Measurements from ENCODE around the gene PTGFRN. TPM values are rescaled to one million over a fixed set of nuclear protein-coding genes. Genes with fewer than 3 reads are reported as not detected.

PTGFRN gene
- total RNA-seq, 1 donor from 2014 or later, result 20.4 TPM

DNA sequence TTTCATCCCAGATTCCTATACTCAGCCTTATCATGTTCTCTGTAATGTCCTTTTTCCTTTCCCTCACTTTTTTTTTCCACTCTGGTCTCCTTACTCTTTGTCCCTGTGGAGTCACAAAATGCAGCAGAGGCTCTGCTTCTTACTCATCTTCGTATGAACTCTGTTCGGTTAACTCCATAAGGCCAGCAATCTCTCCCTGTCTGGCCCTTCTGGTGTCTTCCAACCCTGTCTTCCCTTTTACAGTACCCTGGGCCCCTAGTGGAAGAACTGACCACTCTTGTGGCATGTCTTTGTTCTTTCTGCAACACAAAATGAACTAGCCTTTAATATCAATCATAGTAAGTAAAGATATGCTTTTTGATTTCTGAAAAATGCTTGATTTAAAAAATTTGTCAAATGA lies 98.9 kb downstream of the PTGFRN start:
- DNase-seq (ENCODE audit: low spot score), result no peak
- no peak for ATAC-seq
- intact Hi-C loops (cut with DNase I), result no loop called here

DNA sequence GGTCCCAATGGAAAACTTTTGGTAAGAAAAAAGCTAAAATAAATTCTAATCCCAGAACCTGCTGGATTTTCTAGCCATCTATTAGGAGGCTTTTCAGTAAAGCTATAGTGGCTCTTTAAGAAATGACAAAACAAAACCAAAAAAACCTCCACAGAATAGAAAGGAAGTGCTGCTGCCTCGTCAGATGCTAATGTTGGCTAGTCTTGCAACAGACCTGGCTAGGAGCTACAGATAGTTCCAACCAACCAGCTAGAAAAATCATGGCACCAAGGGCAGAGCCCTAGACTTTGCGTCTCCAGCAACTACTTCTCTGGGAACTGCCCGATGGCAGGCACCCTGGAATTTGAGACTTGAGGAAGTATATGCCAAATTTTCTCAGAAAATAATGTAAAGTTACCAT lies 99.4 kb downstream of the PTGFRN start:
- DNase-seq (ENCODE audit: low spot score) (no peak), ATAC-seq (no peak)
- intact Hi-C loops (cut with DNase I), result no loop called here

DNA sequence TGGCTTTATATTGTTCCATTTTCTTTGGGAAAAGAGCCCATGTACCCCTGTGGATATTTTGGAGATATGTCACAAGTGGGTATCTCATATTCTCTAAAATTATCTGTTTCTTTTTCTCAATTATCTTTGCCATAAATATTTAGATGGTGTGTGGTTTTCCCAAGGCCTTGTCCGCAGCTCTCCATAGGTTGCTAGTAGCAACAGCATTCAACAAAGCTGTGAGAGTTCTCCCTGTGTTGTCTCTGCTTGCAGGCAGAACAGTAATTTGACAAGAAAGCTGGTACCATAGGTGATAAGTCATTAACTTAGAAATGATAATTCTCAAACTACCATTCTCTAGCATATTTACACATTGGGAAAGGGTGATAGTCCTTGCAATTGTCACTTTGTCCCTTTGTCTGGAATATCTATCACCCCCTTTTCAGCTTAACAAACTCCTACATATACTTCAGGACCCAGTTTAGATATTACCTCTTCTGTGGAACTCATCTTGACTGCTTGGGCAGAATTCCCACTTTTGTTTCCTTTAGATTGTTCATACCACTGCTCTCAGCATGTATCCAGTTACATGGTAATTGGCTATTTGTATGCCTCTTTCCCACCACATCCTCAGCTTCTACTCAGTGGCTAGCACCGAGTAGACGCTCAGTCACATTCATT lies 100.7 kb downstream of the PTGFRN start:
- DNase-seq (ENCODE audit: low spot score), result no peak
- intact Hi-C loops (cut with DNase I), result no loop called here
- no peak for ATAC-seq

DNA sequence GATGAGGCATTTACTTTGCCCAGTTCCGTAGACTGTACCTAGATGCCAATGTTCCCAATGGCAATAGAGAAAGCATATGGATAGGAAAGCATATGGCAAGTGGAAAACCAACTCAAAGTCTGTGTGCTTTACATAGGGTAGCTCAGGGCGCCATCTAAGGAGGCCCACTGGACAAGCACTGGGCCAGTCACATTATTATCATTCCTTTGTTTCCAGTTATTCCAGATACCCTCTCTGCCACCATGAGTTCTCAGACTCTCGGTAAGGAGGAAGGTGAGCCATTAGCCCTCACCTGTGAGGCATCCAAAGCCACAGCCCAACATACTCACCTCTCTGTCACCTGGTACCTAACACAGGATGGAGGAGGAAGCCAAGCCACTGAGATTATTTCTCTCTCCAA lies 101.6 kb downstream of the PTGFRN start:
- no peak for DNase-seq (ENCODE audit: low spot score)
- no peak for ATAC-seq
- intact Hi-C loops (cut with DNase I), result no loop called here

DNA sequence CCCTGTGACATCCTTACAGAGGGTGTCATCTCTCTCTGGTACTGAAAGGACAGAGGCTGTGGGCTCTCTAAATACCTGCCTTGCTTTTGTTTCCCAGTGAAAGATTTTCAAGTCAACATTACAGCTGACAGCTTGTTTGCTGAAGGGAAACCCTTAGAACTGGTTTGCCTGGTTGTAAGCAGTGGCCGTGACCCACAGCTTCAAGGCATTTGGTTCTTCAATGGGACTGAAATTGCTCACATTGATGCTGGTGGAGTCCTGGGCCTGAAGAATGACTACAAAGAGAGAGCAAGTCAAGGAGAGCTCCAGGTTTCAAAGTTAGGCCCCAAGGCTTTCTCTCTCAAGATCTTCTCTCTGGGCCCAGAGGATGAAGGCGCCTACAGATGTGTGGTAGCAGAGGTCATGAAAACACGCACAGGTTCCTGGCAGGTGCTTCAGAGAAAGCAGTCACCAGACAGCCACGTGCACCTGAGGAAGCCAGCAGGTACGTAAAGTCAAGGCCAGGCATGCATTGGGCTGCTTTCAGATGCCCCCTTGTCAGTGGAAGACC lies 103.7 kb downstream of the PTGFRN start:
- ATAC-seq (no peak), DNase-seq (ENCODE audit: low spot score) (no peak)
- intact Hi-C loops (cut with DNase I), result no loop called here

DNA sequence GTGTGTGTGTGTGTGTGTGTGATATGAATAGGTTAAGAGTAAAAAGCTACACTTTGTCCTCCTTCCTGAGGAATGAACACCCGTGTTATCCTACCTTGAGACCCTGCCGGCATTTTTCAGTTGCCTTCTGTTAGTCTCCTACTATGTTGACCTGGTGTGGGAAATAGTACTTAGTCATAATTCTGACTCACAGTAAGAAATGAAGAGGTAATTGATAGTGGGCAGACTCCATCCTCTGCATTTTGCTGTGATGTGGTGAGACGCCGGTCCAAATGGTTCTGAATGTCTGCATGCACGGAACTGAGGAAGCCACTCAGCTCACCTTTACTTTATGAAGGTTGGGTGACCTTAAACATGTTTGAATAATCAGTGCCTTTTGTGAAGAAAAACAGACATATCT lies 104.5 kb downstream of the PTGFRN start:
- DNase-seq (ENCODE audit: low spot score) (no peak), ATAC-seq (no peak)
- intact Hi-C loops (cut with DNase I), result no loop called here

DNA sequence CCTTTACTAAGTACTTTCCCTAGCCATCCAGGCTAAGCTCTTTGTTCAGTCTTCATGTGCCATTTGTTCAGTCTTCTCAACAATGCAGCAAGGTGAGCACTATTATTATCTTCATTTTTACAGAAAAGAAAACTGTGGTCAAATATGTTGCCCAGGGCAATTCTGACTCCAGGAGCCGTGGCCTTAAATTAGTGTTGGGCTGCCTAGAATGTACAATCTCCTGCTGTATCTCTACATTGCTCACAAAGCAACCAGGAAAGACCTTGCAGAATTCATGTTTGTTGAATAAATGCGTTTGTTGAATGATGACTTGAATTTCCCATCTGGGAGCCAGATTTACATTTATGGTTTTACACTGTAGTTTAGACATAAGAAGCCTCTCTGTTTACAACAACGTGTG lies 106.0 kb downstream of the PTGFRN start:
- DNase-seq (ENCODE audit: low spot score) (no peak), ATAC-seq (no peak)
- intact Hi-C loops (cut with DNase I), result no loop called here

DNA sequence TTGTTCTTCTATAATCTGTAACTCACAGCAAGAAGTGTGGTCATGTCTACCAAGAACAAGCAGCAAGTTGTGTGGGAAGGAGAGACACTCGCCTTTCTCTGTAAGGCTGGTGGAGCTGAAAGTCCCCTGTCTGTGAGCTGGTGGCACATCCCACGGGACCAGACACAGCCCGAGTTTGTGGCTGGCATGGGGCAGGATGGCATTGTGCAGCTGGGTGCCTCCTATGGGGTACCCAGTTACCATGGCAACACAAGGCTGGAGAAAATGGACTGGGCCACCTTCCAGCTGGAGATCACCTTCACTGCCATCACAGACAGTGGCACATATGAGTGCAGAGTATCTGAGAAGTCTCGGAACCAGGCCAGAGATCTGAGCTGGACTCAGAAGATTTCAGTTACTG lies 107.3 kb downstream of the PTGFRN start:
- ATAC-seq, result peak; percentile 26
- intact Hi-C loops (cut with DNase I), result no loop called here
- DNase-seq (ENCODE audit: low spot score), result no peak

DNA sequence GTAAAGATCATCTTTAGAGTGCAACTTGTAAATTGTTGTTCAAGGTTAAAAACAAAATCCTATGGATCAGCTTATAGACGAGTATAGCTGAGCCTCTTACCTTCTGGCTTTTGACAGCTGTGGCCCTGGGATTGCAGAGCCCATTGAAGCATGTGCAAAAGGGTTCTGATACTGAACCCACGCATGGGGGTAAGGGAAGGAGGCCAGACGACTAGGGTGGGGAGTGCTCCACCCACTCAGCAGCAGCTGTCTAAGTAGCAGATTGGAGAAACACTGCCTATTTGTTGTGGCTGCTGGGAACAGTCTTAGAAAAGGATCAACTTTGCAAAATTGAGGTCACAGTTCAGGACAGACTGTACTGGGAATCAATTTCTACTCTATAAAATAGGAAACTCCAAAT lies 107.9 kb downstream of the PTGFRN start:
- DNase-seq (ENCODE audit: low spot score) (no peak), ATAC-seq (peak; percentile 79)
- intact Hi-C loops (cut with DNase I), result no loop called here

DNA sequence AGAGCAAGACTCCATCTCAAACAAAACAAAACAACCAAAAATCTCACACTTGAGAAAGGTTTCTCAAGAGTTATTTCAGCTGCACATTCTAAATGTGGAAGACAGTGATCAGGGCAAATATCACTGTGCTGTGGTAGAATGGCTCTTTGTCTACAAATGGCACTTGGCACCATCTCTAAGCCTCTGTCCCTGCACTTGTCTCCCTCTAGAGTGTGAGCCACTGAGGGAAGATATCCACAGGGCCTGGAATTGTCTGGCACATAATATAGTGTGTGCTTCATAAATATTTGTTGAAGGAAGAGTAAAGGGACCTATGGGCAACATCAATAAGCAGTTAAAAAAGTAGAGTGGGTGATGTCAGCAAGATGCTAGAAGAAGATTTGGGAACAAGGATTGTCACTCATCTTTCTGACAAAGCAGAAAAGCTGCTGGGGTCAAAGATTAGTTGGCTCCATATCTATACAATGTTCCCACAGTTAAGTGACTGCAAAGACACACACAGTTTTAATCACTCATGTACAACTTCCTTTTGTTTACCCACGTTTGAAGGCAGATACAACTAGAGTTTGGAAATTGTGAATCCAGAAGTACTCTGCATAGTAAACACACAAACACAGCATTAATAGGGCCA lies 110.9 kb downstream of the PTGFRN start:
- ATAC-seq, result peak; percentile 24
- DNase-seq (ENCODE audit: low spot score), result no peak
- intact Hi-C loops (cut with DNase I), result no loop called here

DNA sequence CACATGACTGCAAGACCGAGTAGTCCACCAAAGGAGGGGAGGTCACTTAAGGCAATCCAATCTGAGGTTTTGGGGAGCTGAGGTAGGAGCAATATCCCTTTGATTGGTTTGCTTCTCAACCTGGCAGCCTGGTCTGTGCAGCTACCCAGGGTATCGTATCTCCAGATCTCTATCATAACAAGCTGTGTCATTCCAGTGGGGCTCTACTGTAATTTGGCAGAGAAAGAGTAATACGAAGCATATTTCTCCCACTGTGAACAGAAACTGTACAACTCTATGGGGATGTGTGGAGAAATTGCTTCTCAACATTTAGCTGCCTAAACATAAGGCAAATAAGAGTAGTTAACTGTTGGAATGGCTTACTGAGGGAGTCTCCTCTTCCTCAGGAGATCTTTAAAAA lies 112.4 kb downstream of the PTGFRN start:
- ATAC-seq (no peak), DNase-seq (ENCODE audit: low spot score) (no peak)
- intact Hi-C loops (cut with DNase I), result no loop called here

DNA sequence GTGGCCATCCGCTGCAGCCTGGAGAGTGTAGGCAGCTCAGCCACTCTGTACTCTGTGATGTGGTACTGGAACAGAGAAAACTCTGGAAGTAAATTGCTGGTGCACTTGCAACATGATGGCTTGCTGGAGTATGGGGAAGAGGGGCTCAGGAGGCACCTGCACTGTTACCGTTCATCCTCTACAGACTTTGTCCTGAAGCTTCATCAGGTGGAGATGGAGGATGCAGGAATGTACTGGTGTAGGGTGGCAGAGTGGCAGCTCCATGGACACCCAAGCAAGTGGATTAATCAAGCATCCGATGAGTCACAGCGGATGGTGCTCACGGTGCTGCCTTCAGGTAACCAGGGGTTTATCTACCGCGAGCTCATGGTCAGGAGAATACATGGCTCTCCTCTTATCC lies 115.9 kb downstream of the PTGFRN start:
- no peak for DNase-seq (ENCODE audit: low spot score)
- ATAC-seq, result no peak
- intact Hi-C loops (cut with DNase I), result no loop called here

DNA sequence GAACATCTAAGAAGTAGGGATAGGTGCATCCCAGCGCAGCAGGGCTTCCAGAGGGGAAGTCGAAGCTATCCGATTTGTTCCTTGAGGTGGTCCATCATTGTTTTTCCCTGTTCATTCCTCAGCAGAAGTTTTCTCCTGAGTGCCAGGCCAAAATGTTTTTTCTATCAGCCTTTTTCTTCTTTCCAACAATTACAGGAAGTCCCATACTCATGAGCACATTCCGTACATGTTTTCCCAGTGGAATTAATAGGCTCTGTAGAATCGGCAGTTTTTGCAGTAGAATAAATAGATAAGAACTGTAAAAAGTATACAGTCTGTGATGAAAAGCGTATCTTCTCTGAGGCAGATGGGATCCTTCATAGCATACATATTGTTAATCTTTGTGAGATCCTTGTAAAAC lies 116.6 kb downstream of the PTGFRN start:
- intact Hi-C loops (cut with DNase I), result no loop called here
- DNase-seq (ENCODE audit: low spot score) (no peak), ATAC-seq (no peak)

DNA sequence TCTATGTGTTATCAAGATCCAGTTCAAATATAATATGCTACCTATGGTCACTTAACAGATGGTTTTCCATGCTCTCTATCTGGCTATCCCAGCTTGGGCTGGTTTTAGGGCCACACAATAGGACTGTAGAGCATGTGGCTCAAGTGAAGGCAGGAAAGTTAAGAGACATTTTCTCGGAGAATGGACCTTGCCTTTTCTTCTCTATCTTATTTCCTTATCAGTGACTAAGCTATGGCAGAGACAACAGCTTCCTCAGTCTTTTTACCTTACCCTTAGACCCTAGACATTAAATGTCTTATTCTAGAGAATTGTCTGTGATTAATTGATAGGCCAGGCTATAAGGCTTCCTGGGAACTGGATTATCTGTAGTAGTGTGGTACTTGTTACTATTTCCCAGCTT lies 120.0 kb downstream of the PTGFRN start:
- ATAC-seq, result no peak
- intact Hi-C loops (cut with DNase I), result no loop called here
- DNase-seq (ENCODE audit: low spot score), result no peak

DNA sequence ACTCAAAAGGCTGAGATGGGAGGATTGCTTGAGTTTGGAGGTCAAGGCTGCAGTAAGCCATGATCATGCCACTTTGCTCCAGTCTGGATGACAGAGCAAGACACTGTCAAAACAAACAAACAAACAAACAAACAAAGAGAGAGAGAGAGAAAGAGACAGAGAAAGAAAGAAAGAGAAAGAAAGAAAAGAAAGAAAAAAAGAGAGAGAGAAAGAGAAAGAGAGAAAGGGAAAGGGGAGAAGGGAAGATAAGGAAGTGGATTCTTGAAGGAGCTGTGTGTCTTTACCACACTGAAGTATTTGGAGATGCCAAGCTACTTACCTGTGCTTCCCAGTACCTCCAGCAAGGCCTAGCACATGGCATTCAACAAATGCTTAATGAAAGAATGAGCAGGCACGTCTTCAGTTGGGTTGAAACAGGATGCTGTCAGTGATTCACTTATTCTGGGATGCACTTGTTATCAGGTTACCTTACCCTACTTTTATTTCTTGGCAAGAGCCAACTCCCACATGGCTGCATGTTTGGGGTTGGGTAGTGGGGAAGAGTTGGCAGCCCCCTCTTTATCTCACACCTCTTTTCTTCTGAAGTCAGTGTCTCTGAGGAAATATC lies 120.7 kb downstream of the PTGFRN start:
- DNase-seq (ENCODE audit: low spot score) (no peak), ATAC-seq (no peak)
- intact Hi-C loops (cut with DNase I), result no loop called here

DNA sequence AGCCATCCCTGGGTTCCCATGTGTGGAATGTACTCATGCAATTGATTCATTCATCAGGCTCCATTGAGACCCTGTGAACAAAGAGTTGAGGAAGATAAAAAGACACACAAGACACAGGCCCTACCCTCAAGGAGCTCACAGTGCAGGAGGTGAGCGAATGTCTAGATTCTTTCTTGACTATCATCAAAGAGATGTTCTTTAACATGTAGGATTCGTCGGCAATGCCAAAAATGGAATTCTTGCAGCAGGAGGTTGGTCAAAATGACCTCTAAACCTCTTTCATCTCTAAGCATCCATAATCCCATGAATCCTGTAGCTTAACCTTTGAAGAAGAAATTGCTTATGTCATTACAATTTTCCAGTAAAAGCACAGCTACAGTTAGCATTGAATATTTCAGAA lies 122.5 kb downstream of the PTGFRN start:
- intact Hi-C loops (cut with DNase I), result no loop called here
- ATAC-seq (no peak), DNase-seq (ENCODE audit: low spot score) (no peak)

DNA sequence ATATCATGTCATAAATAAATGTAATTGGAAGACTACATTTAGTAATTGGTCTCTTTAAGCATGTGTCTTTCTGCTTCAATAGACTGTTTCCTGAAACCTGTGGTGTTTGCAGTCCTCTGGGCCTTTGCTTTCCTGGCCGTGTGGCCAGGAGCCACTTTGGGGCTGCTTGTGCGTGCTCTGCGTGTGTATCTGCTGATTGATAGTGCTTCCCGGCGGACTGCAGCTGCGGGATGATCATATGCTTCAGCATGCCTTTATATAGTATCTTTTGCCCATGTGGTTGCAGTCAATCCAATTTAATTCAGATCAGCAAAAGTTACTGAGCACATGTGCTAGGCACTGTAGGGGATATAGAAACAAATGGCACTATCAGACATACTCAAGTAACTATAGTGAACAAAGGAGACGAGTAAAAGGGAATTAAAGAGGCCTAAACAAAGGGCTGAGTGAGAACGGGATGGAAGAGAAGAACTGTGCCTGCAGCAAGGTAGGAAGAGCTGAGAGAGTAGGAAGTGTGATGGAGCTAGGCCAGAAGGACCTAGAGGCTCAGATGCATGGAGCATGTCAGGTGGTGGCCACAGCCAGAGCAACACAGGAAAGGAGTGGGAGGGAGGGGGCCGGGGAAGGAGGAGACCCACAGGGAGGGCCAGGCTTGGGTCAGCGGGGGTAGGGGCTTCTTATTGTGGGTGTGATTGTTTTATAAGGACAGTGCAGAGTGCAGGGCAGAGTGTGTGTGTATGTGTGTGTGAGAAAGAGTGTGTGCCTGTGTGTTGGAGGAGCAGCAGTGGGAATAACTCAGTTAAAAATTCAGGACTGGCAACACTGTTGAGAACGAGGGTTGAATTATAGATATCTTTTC lies 123.2 kb downstream of the PTGFRN start:
- DNase-seq (ENCODE audit: low spot score) (no peak), ATAC-seq (peak; percentile 26)
- intact Hi-C loops (cut with DNase I), result no loop called here

DNA sequence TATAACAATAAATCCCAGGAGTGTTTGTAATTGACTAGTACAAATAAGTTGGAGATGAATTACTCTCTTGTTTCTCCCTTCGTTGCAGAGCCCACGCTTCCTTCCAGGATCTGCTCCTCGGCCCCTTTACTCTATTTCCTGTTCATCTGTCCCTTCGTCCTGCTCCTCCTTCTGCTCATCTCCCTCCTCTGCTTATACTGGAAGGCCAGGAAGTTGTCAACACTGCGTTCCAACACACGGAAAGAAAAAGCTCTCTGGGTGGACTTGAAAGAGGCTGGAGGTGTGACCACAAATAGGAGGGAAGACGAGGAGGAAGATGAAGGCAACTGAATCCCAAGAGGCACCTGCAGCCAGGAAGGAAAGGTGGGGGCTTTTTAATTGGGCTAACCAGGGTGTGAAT lies 124.1 kb downstream of the PTGFRN start:
- DNase-seq (ENCODE audit: low spot score) (no peak), ATAC-seq (no peak)

DNA sequence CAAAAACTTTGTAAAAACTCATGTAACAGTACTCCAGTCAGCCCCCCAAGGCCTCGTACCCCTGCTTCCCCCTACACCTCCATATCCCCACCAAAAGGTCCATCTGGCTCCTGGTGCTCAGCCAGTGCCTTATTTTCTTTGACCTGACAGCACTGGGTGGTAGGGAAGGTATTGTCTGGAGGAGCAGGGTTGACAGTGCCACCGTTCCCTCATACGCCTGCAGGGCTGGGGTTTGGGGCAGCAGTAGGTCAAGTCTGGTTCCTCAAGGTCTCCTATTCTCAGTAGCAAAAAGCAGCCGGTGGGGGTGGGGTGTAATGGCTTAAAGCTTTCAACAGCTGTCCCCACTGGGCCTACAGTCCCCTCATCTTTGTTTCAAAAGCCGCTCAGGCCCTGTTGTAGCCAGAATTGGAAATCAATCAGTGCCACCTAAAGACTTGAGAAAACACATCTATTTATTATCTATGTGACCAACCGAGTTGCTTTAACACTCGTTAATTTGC lies 125.1 kb downstream of the PTGFRN start:
- DNase-seq (ENCODE audit: low spot score), result no peak
- no peak for ATAC-seq
- intact Hi-C loops (cut with DNase I), result no loop called here

More for the DNA sequence above, 124.1 kb downstream of the PTGFRN start:
- intact Hi-C loops (cut with DNase I), result no loop called here
